Endothelial cell (in vitro differentiated cells): ENCODE results near the gene FCGBP. TPM values are rescaled to one million over a fixed set of nuclear protein-coding genes. Genes with fewer than 3 reads are reported as not detected.
"Not testable (repeated sequence)": the region's sequence is repeated elsewhere in the genome, so short reads cannot be mapped to it uniquely, and the experiment has no call there.

ENCODE experiments used
- DNase-seq: peaks from one replicate; pipeline ENCODE4 v3.0.0; 2021; ENCODE audit warnings: low spot score
- H3K27ac Mint-ChIP-seq: one replicate; pipeline ENCODE4 v1.8.0; 2021; ENCODE audit warnings: mixed read lengths, inconsistent platforms; ENCODE audit not compliant: unreplicated experiment
- H3K27me3 Mint-ChIP-seq: one replicate; pipeline ENCODE4 v1.8.0; 2021; ENCODE audit warnings: mild to moderate bottlenecking, moderate library complexity, mixed read lengths, inconsistent platforms; ENCODE audit not compliant: unreplicated experiment
- H3K36me3 Mint-ChIP-seq: one replicate; pipeline ENCODE4 v1.8.0; 2021; ENCODE audit warnings: mild to moderate bottlenecking, low read depth, mixed read lengths, inconsistent platforms; ENCODE audit not compliant: unreplicated experiment
- H3K4me1 Mint-ChIP-seq: one replicate; pipeline ENCODE4 v1.8.0; 2021; ENCODE audit warnings: mild to moderate bottlenecking, mixed read lengths, inconsistent platforms; ENCODE audit not compliant: unreplicated experiment
- H3K4me3 Mint-ChIP-seq: one replicate; pipeline ENCODE4 v1.8.0; 2021; ENCODE audit warnings: mild to moderate bottlenecking, mixed read lengths, inconsistent platforms; ENCODE audit not compliant: unreplicated experiment
- H3K9me3 Mint-ChIP-seq: one replicate; pipeline ENCODE4 v1.8.0; 2021; ENCODE audit warnings: mixed read lengths, inconsistent platforms; ENCODE audit not compliant: unreplicated experiment
- CTCF ChIP-seq: fragments of 200-600 bp; sonication (generic); IDR thresholded peaks from one replicate; pipeline ENCODE4 v1.5.0; 2021; ENCODE audit warnings: antibody characterized with exemption; ENCODE audit not compliant: unreplicated experiment
- total RNA-seq: library from RNA; stranded (reverse); fragmentation: NEBNext Ultra II Directional; extraction: Animal tissue kit (Norgen Biotek cat#: 25700); gene quantifications from one replicate; pipeline ENCODE4 v1.2.1, GENCODE V29; 2021; ENCODE audit not compliant: unreplicated experiment

The FCGBP gene
- total RNA-seq, 1 donor from 2014 or later = 1.8 TPM

- no peak overlapping the region for H3K4me3 Mint-ChIP-seq
Measured at GRCh38 chr19:39906283-39906682, 28.2 kb downstream of the FCGBP start.

GRCh38 chr19:39903486-39904091, 30.8 kb downstream of the FCGBP start:
- H3K9me3 Mint-ChIP-seq, H3K27ac Mint-ChIP-seq, H3K4me1 Mint-ChIP-seq, H3K4me3 Mint-ChIP-seq, H3K27me3 Mint-ChIP-seq, DNase-seq, H3K36me3 Mint-ChIP-seq: not testable (repeated sequence)

More at GRCh38 chr19:39906283-39906682, 28.2 kb downstream of the FCGBP start:
- no peaks in the 10 kb centered on the region for H3K27me3 Mint-ChIP-seq
- no peaks in the 10 kb centered on the region for H3K9me3 Mint-ChIP-seq
- no peaks in the 10 kb centered on the region for H3K4me1 Mint-ChIP-seq
- no peak overlapping the region for H3K27ac Mint-ChIP-seq
- DNase-seq = no peak
- no peak for TF ChIP-seq CTCF
- no peaks in the 10 kb centered on the region for H3K36me3 Mint-ChIP-seq

GRCh38 chr19:39902326-39902725, 32.1 kb downstream of the FCGBP start:
- not testable (repeated sequence) for H3K27ac Mint-ChIP-seq, H3K4me3 Mint-ChIP-seq, H3K4me1 Mint-ChIP-seq, H3K36me3 Mint-ChIP-seq, H3K27me3 Mint-ChIP-seq, H3K9me3 Mint-ChIP-seq, DNase-seq

GRCh38 chr19:39901681-39902080, 32.8 kb downstream of the FCGBP start:
- not testable (repeated sequence) for H3K27ac Mint-ChIP-seq, H3K9me3 Mint-ChIP-seq, DNase-seq, H3K36me3 Mint-ChIP-seq, H3K4me1 Mint-ChIP-seq, H3K27me3 Mint-ChIP-seq, H3K4me3 Mint-ChIP-seq

- H3K27me3 Mint-ChIP-seq, H3K4me3 Mint-ChIP-seq, H3K27ac Mint-ChIP-seq, H3K9me3 Mint-ChIP-seq, H3K4me1 Mint-ChIP-seq, H3K36me3 Mint-ChIP-seq, DNase-seq: not testable (repeated sequence)
Measured at GRCh38 chr19:39898858-39899257, 35.6 kb downstream of the FCGBP start.

- DNase-seq, H3K4me3 Mint-ChIP-seq, H3K27ac Mint-ChIP-seq, H3K4me1 Mint-ChIP-seq, H3K27me3 Mint-ChIP-seq, H3K36me3 Mint-ChIP-seq, H3K9me3 Mint-ChIP-seq: not testable (repeated sequence)
Measured at GRCh38 chr19:39897511-39898245, 36.8 kb downstream of the FCGBP start.

- not testable (repeated sequence) for H3K27ac Mint-ChIP-seq, H3K36me3 Mint-ChIP-seq, H3K9me3 Mint-ChIP-seq
Measured at GRCh38 chr19:39895096-39895495, 39.3 kb downstream of the FCGBP start.

GRCh38 chr19:39894236-39894606, 40.2 kb downstream of the FCGBP start:
- not testable (repeated sequence) for H3K27ac Mint-ChIP-seq, H3K4me3 Mint-ChIP-seq, DNase-seq, H3K4me1 Mint-ChIP-seq, H3K36me3 Mint-ChIP-seq, H3K9me3 Mint-ChIP-seq
- H3K27me3 Mint-ChIP-seq = peaks cover 10% of the 10 kb centered on the region

More at GRCh38 chr19:39895096-39895495, 39.3 kb downstream of the FCGBP start:
- H3K4me1 Mint-ChIP-seq, H3K4me3 Mint-ChIP-seq, DNase-seq: not testable (repeated sequence)
- peaks cover 10% of the 10 kb centered on the region for H3K27me3 Mint-ChIP-seq

GRCh38 chr19:39893366-39894235, 40.8 kb downstream of the FCGBP start:
- Mint-ChIP-seq H3K27ac (peak overlapping the region; percentile 11), H3K27me3 (peaks cover 10% of the 10 kb centered on the region)
- H3K9me3 Mint-ChIP-seq, H3K36me3 Mint-ChIP-seq, DNase-seq, H3K4me1 Mint-ChIP-seq, H3K4me3 Mint-ChIP-seq: not testable (repeated sequence)

GRCh38 chr19:39892506-39892902, 41.9 kb downstream of the FCGBP start:
- H3K4me1 Mint-ChIP-seq, H3K27ac Mint-ChIP-seq, DNase-seq, H3K9me3 Mint-ChIP-seq, H3K36me3 Mint-ChIP-seq, H3K4me3 Mint-ChIP-seq: not testable (repeated sequence)
- peaks cover 10% of the 10 kb centered on the region for H3K27me3 Mint-ChIP-seq
